GM23248 (cell line): ENCODE measurements around the gene SLC4A8.

Source experiments
- EZH2 ChIP-seq: fragments of 200-600 bp; sonication (generic); IDR thresholded peaks from 2 replicates; pipeline ENCODE4 v1.6.1; 2018; ENCODE audit warnings: antibody characterized with exemption, mild to moderate bottlenecking; ENCODE audit not compliant: insufficient read depth, poor library complexity, severe bottlenecking
- EZH2phosphoT487 ChIP-seq: fragments of 200-600 bp; sonication (generic); IDR thresholded peaks from 2 replicates; pipeline ENCODE4 v1.6.1; 2018; ENCODE audit warnings: antibody characterized with exemption, moderate library complexity, mild to moderate bottlenecking, low read depth; ENCODE audit not compliant: insufficient read depth

DNA sequence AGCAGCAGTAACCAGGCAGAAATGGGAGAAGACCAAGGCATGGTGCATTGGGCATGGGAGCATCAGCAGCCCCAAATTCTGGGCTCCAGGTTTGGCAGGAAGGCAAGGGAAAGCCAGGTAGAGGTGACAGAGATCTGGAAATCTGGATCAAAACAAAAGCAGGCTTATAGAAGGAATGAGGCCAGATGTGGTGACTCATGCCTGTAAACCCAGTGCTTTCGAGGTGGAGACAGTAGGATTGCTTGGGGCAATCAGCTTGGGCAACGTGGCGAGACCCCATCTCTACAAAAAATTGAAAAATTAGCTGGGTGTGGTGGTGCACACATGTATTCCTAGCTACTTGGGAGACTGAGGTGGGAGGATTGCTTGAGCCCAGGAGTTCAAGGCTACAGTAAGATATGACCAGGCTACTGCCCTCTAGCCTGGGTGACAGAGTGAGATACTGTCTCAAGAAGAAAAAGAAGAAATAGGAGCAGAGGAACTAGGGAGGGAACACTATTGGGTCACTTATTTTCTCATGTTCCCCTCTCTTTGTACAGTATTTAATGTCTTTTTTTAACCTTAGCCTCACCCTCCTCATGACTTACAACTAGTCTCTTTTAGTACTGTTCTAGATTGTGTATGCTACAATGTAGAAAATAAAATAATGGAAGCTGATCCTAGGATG is 25.1 kb downstream of the SLC4A8 start:
- TF ChIP-seq EZH2, result no peak
- no peak for TF ChIP-seq EZH2phosphoT487
